HG03571 (cell line): ENCODE data around the gene FABP3.

Experiments
- ATAC-seq: cut with Tn5 transposase; IDR thresholded peaks from one replicate; pipeline ENCODE4 v1.9.1; 2021; ENCODE audit not compliant: unreplicated experiment

FABP3 gene

DNA sequence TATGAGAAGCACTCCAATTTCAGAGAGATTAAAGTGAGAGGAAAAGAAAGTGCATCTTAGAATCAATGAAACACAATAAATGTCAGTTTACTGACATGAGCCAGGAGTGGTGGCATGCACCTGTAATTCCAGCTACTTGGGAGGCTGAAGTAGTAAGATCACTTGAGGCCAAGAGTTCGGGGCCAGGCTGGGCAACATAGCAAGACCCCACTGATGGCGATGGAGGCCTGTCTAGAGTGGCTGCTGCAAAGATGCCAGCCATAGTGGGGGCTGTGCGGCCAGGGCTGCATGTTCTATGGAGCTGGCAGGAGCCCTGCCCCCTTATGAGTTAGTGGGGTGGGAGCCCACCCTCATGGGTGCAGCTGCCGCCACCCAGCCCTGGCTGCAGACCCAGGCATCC lies 48.8 kb downstream of the FABP3 start:
- ATAC-seq, result no peak

GRCh38 chr1:31318146-31318545 lies 54.7 kb downstream of the FABP3 start:
- ATAC-seq, result no peak

DNA sequence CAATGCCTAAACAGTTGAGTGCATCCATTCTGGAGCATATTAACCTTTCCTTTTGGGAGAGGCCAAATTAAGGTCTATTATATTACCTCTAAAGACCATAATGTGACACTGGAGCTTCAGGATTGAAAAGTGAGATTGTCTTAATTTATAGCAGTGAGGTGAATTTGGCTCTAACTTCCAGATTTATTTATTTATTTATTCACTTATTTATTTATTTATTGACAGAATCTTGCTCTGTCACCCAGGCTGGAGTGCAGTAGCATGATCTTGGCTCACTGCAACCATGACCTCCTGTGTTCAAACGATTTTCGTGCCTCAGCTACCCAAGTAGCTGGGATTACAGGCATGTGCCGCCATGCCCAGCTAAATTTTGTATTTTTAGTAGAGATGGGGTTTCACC lies 57.0 kb downstream of the FABP3 start:
- ATAC-seq, result no peak
